Activated CD8-positive, alpha-beta memory T cell treated with anti-CD3 and anti-CD28 coated beads, Interleukin-2, amount 50 U/mL, for 1 hour (primary cell): ENCODE measurements around the gene SF3B6.
"Not testable (repeated sequence)": the region's sequence is repeated elsewhere in the genome, so short reads cannot be mapped to it uniquely, and the experiment has no call there.

Source experiments
- DNase-seq: peaks from one replicate; pipeline ENCODE4 v3.0.0-alpha.2; 2020; ENCODE audit errors: extremely low read depth

The SF3B6 gene, protein sequence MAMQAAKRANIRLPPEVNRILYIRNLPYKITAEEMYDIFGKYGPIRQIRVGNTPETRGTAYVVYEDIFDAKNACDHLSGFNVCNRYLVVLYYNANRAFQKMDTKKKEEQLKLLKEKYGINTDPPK

DNA sequence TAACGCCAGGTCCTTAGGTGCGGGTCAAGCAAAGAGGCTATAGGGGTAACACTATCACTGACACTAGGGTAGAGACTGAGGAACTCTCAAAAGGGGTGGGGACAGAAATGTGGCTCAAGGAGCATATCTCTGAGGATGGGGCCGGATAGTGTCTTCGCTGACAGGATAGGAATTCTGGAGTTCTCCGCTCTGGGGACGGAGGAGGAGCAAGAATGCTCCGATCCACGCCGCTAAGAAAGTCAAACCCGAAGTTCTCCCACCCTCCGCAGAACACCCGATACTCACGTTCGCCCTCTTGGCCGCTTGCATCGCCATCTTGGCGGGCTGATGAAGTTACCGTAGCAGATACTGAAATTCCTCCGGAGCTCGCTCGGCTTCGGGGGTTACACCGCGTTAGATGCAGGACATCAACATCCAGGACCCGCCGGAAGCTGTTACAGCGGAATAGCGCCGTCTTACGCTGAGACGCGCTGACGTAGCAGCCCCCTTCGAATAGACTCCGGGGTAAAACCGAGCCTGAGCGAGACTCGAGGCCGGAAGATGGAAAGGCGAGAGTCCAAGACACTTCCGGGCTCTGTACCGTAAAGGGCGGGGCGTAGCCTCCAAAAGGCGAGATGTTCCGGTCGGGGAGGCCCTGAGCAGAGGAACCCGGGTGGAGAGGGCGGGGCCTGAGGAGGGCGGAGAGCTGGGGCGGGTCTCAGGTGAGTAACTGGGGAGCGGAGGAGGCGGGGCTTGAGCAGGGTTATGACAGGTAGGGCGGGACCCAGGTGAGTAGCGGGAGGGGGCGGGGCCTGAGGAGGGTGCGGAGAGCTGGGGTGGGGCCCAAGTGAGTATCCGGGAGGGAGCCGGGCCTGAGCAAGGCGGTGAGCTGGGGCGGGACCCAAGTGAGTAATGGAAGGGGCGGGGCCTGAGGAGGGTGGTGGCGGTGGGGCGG, at the start of gene SF3B6:
TSS of gene SF3B6 (minus strand) at position 412 of the 934 bp plus-strand sequence. CDS start at position 315, 97 bp downstream.
- DNase-seq: peak; percentile 99

DNA sequence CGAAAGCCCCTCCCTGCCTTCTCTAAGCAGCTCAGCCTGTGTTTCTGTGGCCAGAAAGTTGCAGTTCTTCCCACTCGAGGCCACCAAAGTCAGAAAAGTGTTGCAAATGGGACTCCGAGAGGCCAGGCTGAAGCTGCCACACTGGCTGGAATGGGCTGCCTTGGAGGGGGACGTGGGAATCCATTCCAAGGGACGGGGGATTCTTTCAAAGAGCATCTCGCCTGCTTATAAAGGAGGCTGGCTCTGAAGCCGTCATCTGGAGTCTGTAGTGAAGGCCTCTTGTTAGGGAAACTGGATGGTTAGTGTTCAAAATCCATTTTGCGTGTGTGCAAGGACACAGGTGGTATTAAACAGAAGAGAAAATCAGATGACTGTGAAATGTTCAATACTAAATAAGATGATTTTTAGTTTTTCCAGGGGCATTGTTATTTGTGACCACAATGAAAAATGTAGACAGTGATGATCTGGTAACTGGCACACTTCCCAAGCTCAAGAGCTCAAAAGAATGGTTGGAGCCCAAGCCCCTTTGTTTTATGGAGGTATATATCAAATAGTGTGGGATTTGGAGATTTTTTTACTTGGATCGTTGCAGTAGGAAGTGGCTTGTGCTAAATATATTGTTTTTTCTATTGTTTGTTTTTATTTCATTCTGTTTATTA, 47.9 kb upstream of the SF3B6 start:
- no peak for DNase-seq

DNA sequence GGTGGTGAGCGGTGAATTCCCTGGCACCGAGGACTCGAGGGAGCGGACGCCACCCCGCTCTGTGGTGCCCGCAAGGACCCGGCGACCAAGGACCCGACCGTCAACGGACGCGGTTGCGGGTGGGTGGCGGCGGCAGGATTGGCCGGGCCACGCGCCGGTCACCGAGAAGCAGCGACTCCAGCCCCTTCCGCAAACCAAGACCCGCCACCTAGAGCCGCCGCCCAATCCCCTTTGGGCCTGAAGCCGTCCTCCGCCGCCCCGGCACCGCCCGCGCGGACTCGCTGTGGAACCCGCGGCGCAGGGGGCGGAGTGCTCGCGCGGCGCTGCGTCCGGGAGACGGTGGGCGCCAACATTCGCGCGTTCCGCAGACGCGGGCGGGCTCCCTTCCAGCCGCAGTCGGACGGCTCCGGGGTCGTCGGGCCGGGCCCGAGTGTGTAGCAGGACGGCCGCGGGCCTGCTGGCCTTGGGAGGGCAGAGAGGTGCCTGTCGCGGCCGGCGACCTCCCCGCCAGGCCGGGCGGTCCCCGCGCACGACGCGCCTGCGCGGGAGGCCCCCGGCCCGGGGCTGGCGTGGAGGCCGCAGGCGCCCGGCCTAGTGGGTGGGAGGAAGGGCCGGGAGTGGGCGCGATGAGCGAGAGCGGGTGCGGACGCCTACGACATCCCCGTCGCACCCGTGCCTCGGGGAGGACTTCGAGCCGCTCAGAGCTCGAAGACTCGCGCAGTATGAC, 47.2 kb upstream of the SF3B6 start, which contains the start of the genes FAM228B and PFN4:
TSS of gene FAM228B (plus strand) at position 275 of the 727 bp plus-strand sequence. CDS start 893 bp downstream, outside the sequence.
TSS of gene PFN4 (minus strand) at position 140 of the 727 bp plus-strand sequence. CDS start 799 bp downstream, outside the sequence.
- DNase-seq: peak; percentile 13

DNA sequence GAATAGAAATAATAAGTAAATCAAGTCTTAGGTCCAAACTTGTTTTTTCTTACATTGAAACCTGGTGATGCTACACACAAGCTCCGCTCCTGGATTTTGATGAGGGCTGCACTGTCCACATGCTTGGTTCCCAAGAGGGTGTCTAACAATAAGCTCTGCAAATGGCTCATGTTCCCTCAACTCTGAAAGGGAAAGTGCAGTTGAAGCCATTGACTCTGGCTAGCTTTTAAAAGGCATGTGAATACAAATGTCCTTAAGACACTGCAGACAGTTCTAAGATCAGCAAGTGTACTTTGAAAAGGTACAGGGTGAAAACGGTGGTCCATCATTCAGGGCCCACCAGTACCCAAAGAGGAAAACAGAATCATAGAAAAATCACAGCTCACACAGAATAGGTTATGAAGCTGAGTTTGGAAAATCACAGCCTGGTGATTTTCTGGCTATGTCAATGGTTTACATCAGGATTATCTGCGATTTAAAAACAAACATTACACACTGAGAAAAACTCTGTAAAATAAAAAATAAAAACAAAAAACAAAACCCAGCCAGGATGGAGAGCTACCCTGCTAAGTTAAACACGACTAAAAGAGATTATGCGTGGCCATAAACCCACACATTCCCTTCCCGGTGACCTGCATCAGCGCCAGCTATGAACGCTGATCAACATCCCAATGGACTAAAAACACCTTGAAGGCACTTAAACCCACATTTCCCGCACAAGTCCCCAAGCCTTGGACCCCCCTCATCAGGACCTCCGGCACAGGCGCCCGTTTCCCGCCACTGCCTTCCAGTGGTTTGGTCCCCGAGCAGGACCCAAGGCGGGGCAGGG, 46.5 kb upstream of the SF3B6 start:
- DNase-seq: no peak

DNA sequence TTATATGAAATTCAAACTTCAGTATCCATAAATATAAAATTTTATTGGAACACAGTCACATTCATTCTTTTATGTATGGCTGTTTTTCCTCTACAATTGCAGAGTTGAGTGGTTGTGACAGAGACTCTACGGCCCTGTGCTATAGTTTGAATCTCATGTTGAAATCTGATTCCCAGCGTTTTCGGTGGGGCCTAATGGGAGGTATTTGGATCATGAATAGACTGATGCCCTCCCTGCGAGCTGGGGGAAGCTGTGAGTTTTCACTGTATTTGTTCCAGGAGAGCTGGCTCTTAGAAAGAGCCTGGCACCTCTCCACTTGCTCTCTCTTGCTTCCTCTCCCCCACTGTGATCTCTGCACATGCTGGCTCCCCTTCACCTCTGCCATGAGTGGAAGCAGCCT, 45.3 kb upstream of the SF3B6 start:
- no peak for DNase-seq

DNA sequence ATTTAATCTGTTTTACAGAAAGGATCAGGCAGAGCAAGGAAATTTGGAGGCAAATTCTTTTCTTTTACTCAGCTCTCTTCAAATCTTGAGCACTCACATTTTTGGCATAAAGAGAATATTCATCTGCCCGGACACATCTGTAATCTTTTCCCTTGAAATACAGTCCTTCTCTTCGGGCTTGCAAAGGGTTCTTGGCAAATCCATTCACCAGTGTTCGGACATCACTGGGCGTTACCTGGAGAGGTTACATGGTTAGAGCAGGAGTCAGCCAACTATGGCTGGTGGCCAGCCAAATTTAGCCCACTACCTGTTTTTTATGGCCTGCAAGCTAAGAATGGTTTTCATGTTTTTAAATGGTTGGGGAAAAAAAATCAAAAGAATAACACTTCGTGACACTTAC, 44.9 kb upstream of the SF3B6 start:
- no peak for DNase-seq

DNA sequence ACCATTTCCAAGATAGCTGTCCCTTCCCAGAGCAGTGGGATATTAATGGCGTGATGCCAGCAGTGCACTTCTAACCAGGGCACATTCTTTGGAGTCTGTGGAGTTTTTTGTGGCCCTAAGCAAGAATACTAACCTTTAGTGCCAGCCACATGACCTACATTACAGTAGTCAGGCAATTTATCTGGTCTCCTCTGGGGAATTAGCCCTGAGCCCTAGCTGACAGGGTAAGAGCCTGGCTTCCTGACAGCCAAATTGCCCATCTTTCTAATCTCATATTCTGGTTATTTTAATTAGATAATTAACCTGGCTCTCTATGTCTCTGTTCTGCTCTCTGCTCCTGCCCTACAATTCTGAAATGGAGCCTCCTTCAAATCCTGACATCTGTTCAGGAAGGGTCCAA, 41.8 kb upstream of the SF3B6 start:
- DNase-seq: no peak

DNA sequence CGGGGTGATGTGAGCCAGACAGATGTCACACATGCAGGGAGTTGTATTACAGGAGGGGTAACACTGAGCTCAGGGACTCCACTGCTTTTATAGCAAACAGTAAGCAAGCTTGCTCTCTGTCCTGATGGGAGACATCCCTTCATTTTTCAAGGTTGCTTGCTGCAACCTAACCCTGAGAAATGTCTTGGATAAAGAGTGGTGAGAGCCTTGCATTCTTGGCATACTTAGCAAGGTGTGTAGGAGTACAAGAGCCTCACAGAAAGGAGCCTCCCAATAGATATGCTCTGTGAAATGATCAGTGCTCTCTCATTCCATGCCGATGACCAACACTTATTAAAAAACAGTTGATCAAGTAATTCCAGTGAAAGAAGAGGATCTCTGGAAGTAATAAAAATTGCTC, 38.9 kb upstream of the SF3B6 start:
- no peak for DNase-seq

DNA sequence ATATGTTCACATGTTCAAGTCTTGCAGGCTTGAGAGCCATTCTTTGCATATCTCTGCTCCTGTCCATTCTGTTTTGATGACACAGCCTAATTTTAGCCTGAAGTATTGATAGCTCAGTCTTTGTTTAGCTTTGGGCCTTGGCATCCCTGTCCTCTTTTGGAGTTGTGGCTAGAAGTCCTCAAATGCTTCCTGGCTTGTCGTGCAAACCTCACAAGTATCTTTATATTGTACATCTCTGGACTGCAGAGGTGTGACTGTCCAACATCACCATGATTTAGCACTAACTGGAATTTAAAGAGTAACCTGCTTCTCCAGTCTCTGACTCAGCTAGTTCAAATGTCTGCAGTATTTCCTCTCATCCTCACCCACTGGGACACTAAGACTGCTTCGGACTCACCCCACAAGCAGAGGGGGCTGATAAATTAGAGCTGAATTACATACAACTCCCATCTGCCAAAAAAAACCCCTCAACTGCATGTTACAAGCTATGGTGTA, 35.3 kb upstream of the SF3B6 start:
- DNase-seq: no peak

DNA sequence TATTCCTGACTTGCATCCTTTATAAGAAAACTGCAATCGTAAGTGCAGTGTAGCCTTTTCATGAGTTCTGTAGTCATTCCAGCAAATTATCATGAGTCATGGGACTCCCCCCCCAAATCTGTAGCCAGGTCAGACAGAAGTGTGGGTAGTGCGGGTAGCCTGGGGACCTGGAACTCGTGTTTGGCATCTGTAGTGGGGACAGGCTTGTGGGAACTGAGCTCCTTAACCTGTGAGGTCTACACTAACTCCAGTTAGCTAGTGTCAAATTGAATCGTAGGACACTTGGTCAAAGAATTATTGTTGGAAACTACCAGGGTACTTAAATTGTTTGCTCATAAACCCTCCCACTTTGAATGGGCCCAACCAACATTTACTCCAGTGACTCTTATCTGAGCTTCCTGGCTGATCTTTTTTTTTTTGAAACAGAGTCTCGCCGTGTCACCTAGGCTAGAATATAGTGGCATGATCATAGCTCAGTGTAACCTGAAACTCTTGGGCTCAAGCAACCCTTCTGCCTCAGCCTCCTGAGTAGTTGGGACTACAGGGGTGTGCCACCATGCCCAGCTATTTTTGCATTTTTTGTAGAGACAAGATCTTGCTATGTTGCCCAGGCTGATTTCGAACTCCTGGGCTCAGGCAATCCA, 34.7 kb upstream of the SF3B6 start:
- DNase-seq: no peak

DNA sequence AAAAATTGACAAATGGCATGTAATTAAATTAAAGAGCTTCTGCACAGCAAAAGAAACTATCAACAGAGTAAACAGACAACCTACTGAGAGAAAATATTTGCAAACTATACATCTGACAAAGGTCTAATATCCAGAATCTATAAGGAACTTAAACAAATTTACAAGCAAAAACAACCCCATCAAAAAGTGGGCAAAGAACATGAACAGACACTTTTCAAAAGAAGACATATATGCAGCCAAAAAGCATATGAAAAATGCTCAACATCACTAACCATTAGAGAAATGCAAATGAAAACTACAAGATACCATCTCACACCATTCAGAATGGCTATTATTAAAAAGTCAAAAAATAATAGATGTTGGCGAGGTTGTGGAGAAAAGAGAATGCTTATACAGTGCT, 33.3 kb upstream of the SF3B6 start:
- DNase-seq: not testable (repeated sequence)

DNA sequence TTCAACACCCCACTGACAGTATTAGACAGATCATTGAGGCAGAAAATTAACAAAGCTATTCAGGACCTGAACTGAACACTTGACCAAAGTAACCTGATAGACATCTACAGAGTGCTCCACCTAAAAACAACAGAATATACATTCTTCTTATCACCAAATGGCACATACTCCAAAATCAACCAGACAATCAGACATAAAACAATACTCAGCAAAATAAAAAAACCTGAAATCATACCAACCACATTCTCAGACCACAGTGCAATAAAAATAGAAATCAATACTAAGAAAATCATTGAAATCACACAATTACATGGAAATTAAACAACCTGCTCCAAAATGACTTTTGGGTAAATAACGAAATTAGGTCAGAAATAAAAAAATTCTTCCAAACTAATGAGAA, 31.2 kb upstream of the SF3B6 start:
- DNase-seq: no peak

DNA sequence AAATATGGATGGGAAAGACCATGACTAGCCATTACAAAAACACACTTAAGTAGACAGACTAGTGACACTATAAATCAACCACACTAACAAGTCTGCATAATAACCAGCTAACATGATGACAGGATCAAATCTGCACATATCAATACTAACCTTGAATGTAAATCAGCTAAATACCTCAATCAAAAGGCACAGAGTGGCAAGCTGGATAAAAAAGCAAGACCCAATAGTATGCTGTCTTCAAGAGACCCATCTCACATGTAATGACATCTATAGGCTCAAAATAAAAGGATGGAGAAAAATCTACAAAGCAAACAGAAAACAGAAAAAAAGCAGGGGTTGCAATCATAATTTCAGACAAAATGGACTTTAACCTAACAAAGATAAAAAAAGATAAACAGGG, 30.7 kb upstream of the SF3B6 start:
- DNase-seq: no peak

DNA sequence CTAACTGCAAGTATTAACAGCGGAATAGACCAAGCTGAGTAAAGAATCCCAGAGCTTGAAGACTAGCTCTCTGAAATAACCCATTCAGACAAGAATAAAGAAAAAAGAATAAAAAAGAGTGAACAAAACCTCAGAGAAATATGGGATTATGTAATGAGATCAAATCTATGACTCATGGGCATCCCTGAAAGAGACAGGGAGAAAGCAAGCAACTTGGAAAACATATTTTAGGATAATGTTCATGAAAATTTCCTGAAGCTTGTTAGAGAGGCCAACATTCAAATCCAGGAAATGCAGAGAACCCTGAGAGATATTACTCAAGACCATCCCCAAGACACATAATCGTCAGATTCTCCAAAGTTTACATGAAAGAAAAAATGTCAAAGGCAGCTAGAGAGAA, 29.7 kb upstream of the SF3B6 start:
- DNase-seq: no peak

DNA sequence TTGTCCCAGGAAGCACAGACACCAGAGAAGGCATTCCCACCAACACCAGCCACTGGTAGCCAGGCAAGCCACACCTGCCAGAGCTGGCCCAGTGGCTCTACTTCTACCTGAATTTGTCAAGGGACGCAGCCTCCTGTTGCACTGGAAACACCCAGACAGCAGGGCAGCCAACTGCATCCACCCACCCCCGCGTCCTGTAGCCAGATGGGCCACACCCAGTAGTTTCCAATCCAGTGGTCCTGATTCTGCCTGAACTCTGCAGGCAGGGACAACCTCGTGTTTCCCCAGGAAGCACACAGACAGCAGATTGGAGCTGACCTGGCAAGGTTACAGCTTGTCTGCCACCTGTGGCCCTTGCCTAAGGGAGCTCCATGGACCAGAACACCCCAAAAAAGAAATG, 28.8 kb upstream of the SF3B6 start:
- no peak for DNase-seq

DNA sequence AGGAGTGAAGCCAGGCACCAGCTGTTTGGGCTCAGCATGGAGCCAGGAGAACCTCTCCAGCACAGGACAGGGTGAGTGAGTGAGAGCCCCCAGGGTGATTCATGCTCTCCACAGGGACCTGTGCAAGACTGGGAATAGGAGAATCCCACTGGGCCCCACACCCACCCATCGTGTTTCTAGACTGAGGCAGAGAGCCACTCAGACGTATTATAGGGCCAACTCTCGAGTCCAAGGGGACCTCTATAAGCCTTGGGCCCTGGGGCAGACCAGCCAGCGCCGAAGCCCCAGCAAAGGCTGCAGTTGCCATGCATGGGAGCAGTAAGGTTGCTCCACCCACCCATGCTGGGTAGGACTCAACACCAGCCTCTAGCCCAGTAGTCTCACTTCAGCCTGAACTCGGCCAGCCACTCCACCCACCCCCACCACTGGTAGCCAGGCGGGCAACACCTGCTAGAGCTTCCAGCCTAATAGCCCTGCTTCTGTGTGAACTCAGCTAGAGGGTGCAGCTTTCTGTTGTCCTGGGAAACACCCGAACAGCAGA, 28.1 kb upstream of the SF3B6 start:
- no peak for DNase-seq

DNA sequence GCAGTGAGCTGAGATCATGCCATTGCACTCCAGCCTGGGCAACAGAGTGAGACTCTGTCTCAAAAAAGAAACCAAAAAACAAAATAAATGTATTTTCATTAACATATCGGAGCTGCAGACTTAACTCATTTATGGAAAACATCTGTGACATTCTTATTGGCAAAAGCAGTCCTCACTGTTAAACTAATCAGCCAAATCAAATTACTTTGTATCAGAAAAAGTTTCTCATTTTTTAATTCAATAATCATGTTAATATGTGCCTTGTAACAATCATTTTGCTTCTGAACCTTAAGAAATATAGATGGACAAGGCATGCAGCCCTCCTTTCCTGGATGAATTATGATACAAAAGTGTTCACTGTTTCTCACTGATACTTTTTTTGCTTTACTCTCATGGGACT, 26.6 kb upstream of the SF3B6 start:
- no peak for DNase-seq

DNA sequence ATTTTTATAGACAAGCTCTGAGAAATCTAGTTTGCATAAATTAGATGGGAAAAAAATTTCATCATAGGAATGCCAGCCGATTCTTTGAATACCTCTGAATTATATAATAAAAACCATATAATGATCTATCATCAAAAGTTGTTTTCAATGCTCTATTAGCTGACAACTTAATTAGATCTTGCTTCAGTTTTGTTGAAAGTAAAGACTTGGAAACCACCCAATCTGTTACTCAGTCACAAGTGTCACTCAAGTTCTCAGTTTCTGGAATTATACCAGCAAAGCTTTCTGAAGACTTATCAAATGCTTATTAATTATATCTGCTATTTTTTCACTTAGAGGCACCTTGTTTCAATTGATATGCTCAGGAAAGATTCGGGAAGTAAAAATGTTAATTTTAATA, 25.9 kb upstream of the SF3B6 start:
- DNase-seq: no peak

DNA sequence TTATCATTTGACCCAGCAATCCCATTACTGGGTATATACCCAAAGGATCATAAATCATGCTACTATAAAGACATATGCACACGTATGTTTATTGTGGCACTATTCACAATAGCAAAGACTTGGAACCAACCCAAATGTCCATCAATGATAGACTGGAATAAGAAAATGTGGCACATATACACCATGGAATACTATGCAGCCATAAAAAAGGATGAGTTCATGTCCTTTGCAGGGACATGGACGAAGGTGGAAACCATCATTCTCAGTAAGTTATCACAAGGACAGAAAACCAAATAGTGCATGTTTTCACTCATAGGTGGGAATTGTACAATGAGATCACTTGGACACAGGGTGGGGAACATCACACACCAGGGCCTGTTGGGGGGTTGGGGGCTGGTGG, 24.6 kb upstream of the SF3B6 start:
- DNase-seq: not testable (repeated sequence)

DNA sequence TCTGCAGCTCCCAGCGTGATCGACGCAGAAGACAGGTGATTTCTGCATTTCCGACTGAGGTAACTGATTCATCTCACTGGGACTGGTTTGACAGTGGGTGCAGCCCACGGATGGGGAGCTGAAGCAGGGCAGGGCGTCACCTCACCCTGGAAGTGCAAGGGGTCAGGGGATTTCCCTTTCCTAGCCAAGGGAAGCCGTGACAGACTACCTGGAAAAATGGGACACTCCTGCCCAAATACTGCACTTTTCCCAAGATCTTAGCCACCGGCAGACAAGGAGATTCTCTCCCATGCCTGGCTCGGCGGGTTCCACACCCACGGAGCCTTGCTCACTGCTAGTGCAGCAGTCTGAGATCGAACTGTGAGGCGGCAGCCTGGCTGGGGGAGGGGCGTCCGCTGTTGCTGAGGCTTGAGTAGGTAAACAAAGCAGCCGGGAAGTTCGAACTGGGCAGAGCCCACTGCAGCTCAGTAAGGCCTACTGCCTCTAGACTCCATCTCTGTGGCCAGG, 19.1 kb upstream of the SF3B6 start:
- DNase-seq: not testable (repeated sequence)
